ENCODE results near the gene ACMSD.

Gene ACMSD

DNA sequence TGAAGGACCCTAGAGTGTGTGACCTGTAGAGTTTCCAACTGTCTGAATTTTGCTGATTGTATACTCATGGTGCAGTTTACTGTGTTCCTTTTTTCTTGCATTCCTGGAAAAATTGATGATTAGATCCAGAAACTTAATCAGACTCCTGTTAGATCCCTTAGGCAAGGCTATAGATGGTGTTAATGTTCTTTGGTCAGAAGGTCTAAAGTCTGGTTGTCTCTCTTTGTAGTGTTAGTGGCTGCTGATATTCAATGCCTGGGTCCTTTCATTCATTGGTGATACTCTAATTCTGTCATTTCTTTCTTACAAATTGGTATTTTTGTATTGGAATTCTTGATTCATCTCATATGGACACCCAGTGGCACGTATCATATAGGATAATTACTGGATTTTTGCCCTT, 86.5 kb downstream of the ACMSD start:
- Histone ChIP-seq H3K4me1 (ENCODE audit: control insufficient read depth, insufficient read depth, low read length) (peaks cover 28% of the 10 kb centered on the region), H3K4me3 (ENCODE audit: low read depth, low read length) (no peak overlapping the region), H3K36me3 (ENCODE audit: control insufficient read depth, insufficient read depth, low read length) (peaks cover 42% of the 10 kb centered on the region)

DNA sequence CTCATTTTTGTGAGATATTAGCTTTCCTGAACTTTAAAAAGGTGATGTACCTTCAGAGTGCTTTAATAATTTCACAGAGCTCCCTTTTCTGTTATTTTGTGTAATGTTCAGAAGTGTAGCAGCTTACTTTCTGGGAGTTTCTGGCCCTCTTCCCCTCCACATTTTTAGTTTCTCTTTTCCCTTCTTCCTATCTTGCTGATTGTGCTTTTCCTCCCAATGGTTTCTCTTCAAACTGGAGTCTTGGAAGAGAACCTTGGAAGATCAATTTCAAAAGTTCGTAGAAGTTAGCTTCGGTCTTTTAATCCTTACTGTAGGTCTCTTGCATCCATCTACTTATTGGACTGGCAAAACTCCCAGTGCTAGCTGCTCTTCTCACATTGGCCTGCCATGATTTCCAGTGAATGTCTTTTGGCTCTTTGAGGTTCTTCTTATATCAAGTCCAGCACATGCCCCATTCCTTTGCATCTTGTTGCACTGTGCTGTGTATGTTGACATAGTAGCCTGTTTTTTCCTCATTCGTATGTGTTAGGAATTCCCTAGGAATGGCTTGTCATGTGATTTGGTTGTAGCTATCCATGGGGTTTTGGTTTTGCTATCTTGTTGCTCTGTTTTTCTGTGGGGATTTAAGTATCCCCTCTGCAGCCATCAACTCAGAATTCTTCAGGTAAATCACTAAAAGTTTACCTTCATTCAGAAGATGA, 88.0 kb downstream of the ACMSD start:
- H3K36me3 ChIP-seq (ENCODE audit: control insufficient read depth, insufficient read depth, low read length) = peaks cover 37% of the 10 kb centered on the region
- H3K27me3 ChIP-seq (ENCODE audit: control insufficient read depth, insufficient read depth, low read length) = no peaks in the 10 kb centered on the region
- peaks cover 19% of the 10 kb centered on the region for H3K4me1 ChIP-seq (ENCODE audit: control insufficient read depth, insufficient read depth, low read length)
- H3K4me3 ChIP-seq (ENCODE audit: low read depth, low read length) = no peak overlapping the region
- H3K9ac ChIP-seq (ENCODE audit: low read depth, low read length) = no peak overlapping the region
- H3K9me3 ChIP-seq (ENCODE audit: control insufficient read depth, insufficient read depth, low read length) = no peaks in the 10 kb centered on the region
- no peak overlapping the region for H3K27ac ChIP-seq (ENCODE audit: low read depth, low read length)

More for the DNA sequence above, 86.5 kb downstream of the ACMSD start:
- Histone ChIP-seq H3K9me3 (ENCODE audit: control insufficient read depth, insufficient read depth, low read length) (no peaks in the 10 kb centered on the region), H3K9ac (ENCODE audit: low read depth, low read length) (no peak overlapping the region), H3K27me3 (ENCODE audit: control insufficient read depth, insufficient read depth, low read length) (no peaks in the 10 kb centered on the region), H3K27ac (ENCODE audit: low read depth, low read length) (no peak overlapping the region)

DNA sequence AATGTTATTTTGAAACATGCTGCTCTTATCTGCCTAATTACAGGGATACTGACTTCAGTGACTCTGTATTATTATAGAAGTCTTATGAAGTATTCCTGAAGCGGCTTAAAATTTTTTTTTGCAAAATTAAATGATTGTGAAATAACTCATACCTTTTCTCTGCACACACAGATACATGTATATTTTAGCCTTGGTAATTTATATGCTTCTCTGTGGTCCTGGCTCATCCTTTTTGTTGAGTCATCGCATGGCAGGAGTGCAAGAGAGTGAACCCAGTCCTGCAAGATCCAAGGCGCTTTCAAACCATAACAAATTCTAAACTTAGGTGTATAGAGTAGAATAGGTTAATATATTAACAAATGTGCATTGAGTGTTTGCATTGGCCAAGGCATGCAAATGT, 88.8 kb downstream of the ACMSD start:
- Histone ChIP-seq H3K9me3 (ENCODE audit: control insufficient read depth, insufficient read depth, low read length) (no peaks in the 10 kb centered on the region), H3K9ac (ENCODE audit: low read depth, low read length) (no peak overlapping the region), H3K4me1 (ENCODE audit: control insufficient read depth, insufficient read depth, low read length) (peaks cover 15% of the 10 kb centered on the region), H3K27ac (ENCODE audit: low read depth, low read length) (no peak overlapping the region), H3K4me3 (ENCODE audit: low read depth, low read length) (no peak overlapping the region), H3K27me3 (ENCODE audit: control insufficient read depth, insufficient read depth, low read length) (no peaks in the 10 kb centered on the region), H3K36me3 (ENCODE audit: control insufficient read depth, insufficient read depth, low read length) (peaks cover 36% of the 10 kb centered on the region)

DNA sequence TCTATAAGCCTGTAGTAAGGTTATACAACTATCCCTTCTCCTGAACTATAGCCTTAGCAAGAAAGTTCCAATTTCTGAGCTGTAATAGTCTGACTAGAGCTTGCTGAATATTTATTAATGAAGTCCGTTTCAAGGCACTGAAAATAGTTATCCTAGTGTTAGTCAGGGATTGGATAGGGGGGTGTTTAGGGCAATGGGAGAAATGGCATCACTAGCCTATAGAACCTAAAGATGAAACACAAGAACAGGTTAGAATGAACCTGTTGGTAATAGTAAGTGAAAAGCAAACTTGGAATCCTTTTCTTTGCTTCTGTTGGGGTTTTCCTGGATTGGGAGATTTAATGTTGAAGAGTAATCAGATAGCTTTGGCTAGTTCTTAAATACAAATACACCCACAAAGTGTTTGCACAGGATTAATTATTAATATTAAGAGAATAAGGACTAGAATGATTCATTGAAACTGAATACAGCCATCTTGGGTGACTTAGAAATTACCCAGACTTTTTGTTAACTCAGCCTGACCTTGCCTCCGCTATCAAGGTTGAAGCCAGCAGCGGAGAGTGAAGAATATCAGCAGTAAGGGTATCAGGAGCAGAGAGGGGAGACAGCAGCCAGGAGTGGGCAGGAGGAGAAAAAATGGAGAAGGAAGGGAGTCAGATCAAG, 94.6 kb downstream of the ACMSD start:
- no peak overlapping the region for H3K9ac ChIP-seq (ENCODE audit: low read depth, low read length)
- H3K4me1 ChIP-seq (ENCODE audit: control insufficient read depth, insufficient read depth, low read length) = peaks cover 19% of the 10 kb centered on the region; the same call in 1 of the 2 replicates
- peaks cover 46% of the 10 kb centered on the region for H3K36me3 ChIP-seq (ENCODE audit: control insufficient read depth, insufficient read depth, low read length)
- no peaks in the 10 kb centered on the region for H3K9me3 ChIP-seq (ENCODE audit: control insufficient read depth, insufficient read depth, low read length)
- H3K4me3 ChIP-seq (ENCODE audit: low read depth, low read length) = no peak overlapping the region
- no peak overlapping the region for H3K27ac ChIP-seq (ENCODE audit: low read depth, low read length)
- H3K27me3 ChIP-seq (ENCODE audit: control insufficient read depth, insufficient read depth, low read length) = no peaks in the 10 kb centered on the region

DNA sequence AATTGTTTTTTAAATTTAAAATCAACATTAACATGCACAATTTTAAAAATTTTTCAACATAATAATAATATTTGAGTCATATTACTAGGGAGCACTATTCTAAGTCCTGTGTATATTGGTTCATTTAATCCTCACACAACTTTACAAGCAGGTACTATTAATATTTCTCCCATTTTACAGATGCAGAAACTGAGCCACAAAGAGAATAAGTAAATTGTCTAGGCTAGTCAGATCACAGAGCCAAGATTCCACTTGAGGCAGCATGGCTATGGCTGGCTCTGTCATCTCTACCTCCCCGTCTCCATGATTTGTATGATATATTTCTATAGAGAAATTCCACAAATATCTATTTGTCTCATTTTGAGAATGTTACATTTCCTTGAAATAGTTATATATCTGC, 95.3 kb downstream of the ACMSD start:
- H3K27ac ChIP-seq (ENCODE audit: low read depth, low read length) = no peak overlapping the region
- peaks cover 53% of the 10 kb centered on the region for H3K36me3 ChIP-seq (ENCODE audit: control insufficient read depth, insufficient read depth, low read length)
- H3K9ac ChIP-seq (ENCODE audit: low read depth, low read length) = no peak overlapping the region
- no peak overlapping the region for H3K4me3 ChIP-seq (ENCODE audit: low read depth, low read length)
- H3K9me3 ChIP-seq (ENCODE audit: control insufficient read depth, insufficient read depth, low read length) = no peaks in the 10 kb centered on the region
- H3K4me1 ChIP-seq (ENCODE audit: control insufficient read depth, insufficient read depth, low read length) = peaks cover 19% of the 10 kb centered on the region; the same call in 1 of the 2 replicates
- H3K27me3 ChIP-seq (ENCODE audit: control insufficient read depth, insufficient read depth, low read length) = no peaks in the 10 kb centered on the region

DNA sequence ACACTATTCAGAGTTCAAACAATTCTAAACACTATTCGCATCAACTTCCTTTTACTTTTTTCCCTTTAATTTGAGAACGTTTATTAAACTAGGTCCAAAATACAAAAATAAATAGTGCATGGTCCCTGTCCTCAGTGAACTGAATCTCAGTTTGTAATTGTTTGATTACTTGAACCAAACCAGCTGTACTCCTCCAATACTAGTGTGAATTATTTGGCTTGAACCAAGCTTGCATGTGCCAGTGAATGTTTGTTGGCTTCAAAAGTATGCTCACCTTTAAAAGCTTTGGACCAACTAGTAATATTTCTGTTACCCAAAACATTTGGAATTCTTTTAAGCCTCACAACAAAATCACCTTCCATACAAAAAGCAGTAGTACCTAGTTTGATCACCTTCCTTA, 95.7 kb downstream of the ACMSD start:
- Histone ChIP-seq H3K4me1 (ENCODE audit: control insufficient read depth, insufficient read depth, low read length) (peaks cover 19% of the 10 kb centered on the region; the same call in 1 of the 2 replicates), H3K27ac (ENCODE audit: low read depth, low read length) (no peak overlapping the region), H3K4me3 (ENCODE audit: low read depth, low read length) (no peak overlapping the region), H3K9ac (ENCODE audit: low read depth, low read length) (no peak overlapping the region), H3K27me3 (ENCODE audit: control insufficient read depth, insufficient read depth, low read length) (no peaks in the 10 kb centered on the region), H3K36me3 (ENCODE audit: control insufficient read depth, insufficient read depth, low read length) (peaks cover 55% of the 10 kb centered on the region), H3K9me3 (ENCODE audit: control insufficient read depth, insufficient read depth, low read length) (no peaks in the 10 kb centered on the region)

DNA sequence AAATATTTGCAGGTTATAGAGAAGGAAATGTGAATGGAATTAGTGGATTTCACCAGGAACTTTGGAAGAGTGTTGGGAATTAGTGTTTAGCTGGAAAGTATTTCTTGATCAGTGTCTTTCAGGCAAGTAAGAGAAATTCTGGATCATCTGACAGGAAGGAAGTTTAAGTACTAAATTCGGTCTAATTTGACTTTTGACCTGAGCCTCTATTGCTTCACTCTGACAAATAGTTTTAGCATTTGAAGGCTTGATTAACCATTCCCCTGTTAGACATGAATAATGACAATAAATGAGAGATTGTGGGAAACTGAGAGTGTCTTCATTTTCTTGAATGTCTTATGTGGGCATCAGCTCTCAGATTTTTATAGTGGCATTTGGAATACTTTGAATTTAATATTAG, 96.2 kb downstream of the ACMSD start:
- H3K4me1 ChIP-seq (ENCODE audit: control insufficient read depth, insufficient read depth, low read length) = peaks cover 19% of the 10 kb centered on the region; the same call in 1 of the 2 replicates
- no peaks in the 10 kb centered on the region for H3K9me3 ChIP-seq (ENCODE audit: control insufficient read depth, insufficient read depth, low read length)
- peaks cover 58% of the 10 kb centered on the region for H3K36me3 ChIP-seq (ENCODE audit: control insufficient read depth, insufficient read depth, low read length)
- H3K27me3 ChIP-seq (ENCODE audit: control insufficient read depth, insufficient read depth, low read length) = no peaks in the 10 kb centered on the region
- H3K9ac ChIP-seq (ENCODE audit: low read depth, low read length) = no peak overlapping the region
- H3K4me3 ChIP-seq (ENCODE audit: low read depth, low read length) = no peak overlapping the region
- no peak overlapping the region for H3K27ac ChIP-seq (ENCODE audit: low read depth, low read length)

DNA sequence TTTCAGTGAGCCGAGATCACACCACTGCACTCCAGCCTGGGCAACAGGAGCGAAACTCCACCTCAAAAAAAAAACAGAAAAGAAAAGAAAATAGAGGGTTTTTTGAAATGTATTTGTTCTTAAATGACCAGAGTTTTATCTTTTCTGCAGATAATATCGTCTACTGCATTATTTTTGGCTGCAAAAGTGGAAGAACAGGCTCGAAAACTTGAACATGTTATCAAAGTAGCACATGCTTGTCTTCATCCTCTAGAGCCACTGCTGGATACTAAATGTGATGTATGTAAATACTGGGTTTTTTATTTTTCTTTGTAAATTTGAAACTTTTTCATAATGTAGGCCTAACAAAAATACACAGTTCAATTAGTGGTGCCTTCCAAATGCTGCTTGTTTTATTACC, 98.3 kb downstream of the ACMSD start:
- Histone ChIP-seq H3K27ac (ENCODE audit: low read depth, low read length) (no peak overlapping the region), H3K4me1 (ENCODE audit: control insufficient read depth, insufficient read depth, low read length) (peaks cover 19% of the 10 kb centered on the region; the same call in 1 of the 2 replicates), H3K9me3 (ENCODE audit: control insufficient read depth, insufficient read depth, low read length) (no peaks in the 10 kb centered on the region), H3K27me3 (ENCODE audit: control insufficient read depth, insufficient read depth, low read length) (no peaks in the 10 kb centered on the region), H3K9ac (ENCODE audit: low read depth, low read length) (no peak overlapping the region), H3K36me3 (ENCODE audit: control insufficient read depth, insufficient read depth, low read length) (peaks cover 78% of the 10 kb centered on the region), H3K4me3 (ENCODE audit: low read depth, low read length) (no peak overlapping the region)

DNA sequence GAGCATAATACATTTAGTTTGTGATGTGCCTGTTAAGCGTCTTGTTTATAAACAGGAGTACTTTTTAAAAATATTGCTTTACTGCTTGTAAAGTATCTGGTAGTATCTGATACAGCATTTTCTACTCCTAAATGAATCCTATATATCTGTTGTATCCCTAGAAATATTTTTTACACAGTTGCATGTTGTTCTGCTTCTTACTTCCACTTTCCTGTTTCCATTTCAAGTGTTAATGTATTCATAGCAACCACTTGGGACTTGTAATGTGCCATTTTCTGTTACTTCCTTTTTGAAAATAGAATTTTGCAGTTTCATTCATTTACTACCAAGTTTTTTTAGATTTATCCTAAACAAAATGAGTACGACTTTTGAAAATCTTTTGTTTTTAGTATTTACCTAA, 105.1 kb downstream of the ACMSD start:
- Histone ChIP-seq H3K9me3 (ENCODE audit: control insufficient read depth, insufficient read depth, low read length) (no peaks in the 10 kb centered on the region), H3K36me3 (ENCODE audit: control insufficient read depth, insufficient read depth, low read length) (peaks cover 85% of the 10 kb centered on the region), H3K9ac (ENCODE audit: low read depth, low read length) (no peak overlapping the region), H3K4me1 (ENCODE audit: control insufficient read depth, insufficient read depth, low read length) (peaks cover 12% of the 10 kb centered on the region), H3K27me3 (ENCODE audit: control insufficient read depth, insufficient read depth, low read length) (no peaks in the 10 kb centered on the region), H3K4me3 (ENCODE audit: low read depth, low read length) (no peak overlapping the region), H3K27ac (ENCODE audit: low read depth, low read length) (no peak overlapping the region)

DNA sequence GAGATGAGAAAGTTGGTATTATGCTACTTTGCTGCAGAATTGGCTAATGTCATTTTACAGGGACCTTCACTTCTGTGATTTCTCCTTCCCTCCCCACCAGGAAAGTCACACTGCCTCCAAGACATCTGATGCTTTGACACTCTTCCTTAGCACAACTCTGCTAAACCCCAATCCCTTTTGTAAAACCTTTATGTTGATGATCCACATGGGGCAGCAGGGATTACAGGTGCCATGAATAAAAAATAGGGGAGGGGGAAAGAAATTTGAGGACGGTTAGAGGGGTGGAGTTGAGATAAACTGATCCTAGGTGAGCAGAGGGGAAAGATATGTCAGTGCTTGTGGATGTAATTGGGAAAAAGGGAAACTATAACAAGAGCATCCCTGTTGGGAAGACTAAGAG, 106.6 kb downstream of the ACMSD start:
- Histone ChIP-seq H3K9me3 (ENCODE audit: control insufficient read depth, insufficient read depth, low read length) (no peaks in the 10 kb centered on the region), H3K4me3 (ENCODE audit: low read depth, low read length) (no peak overlapping the region), H3K27ac (ENCODE audit: low read depth, low read length) (no peak overlapping the region), H3K9ac (ENCODE audit: low read depth, low read length) (no peak overlapping the region), H3K4me1 (ENCODE audit: control insufficient read depth, insufficient read depth, low read length) (peaks cover 12% of the 10 kb centered on the region), H3K27me3 (ENCODE audit: control insufficient read depth, insufficient read depth, low read length) (no peaks in the 10 kb centered on the region), H3K36me3 (ENCODE audit: control insufficient read depth, insufficient read depth, low read length) (peaks cover 83% of the 10 kb centered on the region)

DNA sequence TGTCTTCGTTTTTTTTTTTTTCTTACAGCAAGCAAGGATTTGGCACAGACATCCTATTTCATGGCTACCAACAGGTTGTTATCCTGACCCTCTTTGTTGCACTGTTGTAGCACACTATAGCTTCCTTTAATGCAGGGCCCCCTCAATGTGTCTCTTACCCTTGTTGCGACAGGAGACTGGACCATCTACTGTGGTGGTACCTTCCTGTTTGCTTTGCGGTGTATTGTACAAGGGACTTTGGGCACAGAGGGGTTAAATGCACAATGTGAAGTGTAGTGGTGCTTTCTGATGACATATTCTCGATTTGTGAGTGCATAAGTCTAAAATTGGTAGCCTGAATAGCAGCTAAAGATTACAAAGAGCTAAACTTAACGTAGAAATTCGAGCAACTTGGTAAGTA, 107.7 kb downstream of the ACMSD start:
- H3K27ac ChIP-seq (ENCODE audit: low read depth, low read length) = no peak overlapping the region
- no peak overlapping the region for H3K4me3 ChIP-seq (ENCODE audit: low read depth, low read length)
- no peaks in the 10 kb centered on the region for H3K9me3 ChIP-seq (ENCODE audit: control insufficient read depth, insufficient read depth, low read length)
- peaks cover 12% of the 10 kb centered on the region for H3K4me1 ChIP-seq (ENCODE audit: control insufficient read depth, insufficient read depth, low read length)
- peaks cover 83% of the 10 kb centered on the region for H3K36me3 ChIP-seq (ENCODE audit: control insufficient read depth, insufficient read depth, low read length)
- H3K9ac ChIP-seq (ENCODE audit: low read depth, low read length) = no peak overlapping the region
- H3K27me3 ChIP-seq (ENCODE audit: control insufficient read depth, insufficient read depth, low read length) = no peaks in the 10 kb centered on the region
